HG03139 (cell line): ENCODE data around the gene CUEDC1.
"Not testable (repeated sequence)": the region's sequence is repeated elsewhere in the genome, so short reads cannot be mapped to it uniquely, and the experiment has no call there.

Experiments
- ATAC-seq: cut with Tn5 transposase; IDR thresholded peaks from one replicate; pipeline ENCODE4 v1.9.1; 2021; ENCODE audit not compliant: unreplicated experiment

The CUEDC1 gene

GRCh38 chr17:57986841-57987580 lies 31.8 kb upstream of the CUEDC1 start:
- ATAC-seq, result peak; percentile 8

GRCh38 chr17:57985675-57985974 lies 30.4 kb upstream of the CUEDC1 start:
- ATAC-seq, result no peak

- no peak for ATAC-seq
Measured at GRCh38 chr17:57984936-57985674, 29.9 kb upstream of the CUEDC1 start.

- no peak for ATAC-seq
Measured at GRCh38 chr17:57984261-57984890, 29.2 kb upstream of the CUEDC1 start.

- ATAC-seq, result no peak
Measured at GRCh38 chr17:57983446-57983845, 28.2 kb upstream of the CUEDC1 start.

GRCh38 chr17:57982452-57983170 lies 27.4 kb upstream of the CUEDC1 start:
- no peak for ATAC-seq

GRCh38 chr17:57980522-57980921 lies 25.3 kb upstream of the CUEDC1 start:
- no peak for ATAC-seq

- no peak for ATAC-seq
Measured at GRCh38 chr17:57979076-57979475, 23.9 kb upstream of the CUEDC1 start.

- ATAC-seq, result no peak
Measured at GRCh38 chr17:57976594-57976993, 21.4 kb upstream of the CUEDC1 start.

GRCh38 chr17:57975044-57975443 lies 19.8 kb upstream of the CUEDC1 start:
- no peak for ATAC-seq

- not testable (repeated sequence) for ATAC-seq
Measured at GRCh38 chr17:57974053-57974824, 19.0 kb upstream of the CUEDC1 start.

- ATAC-seq, result no peak
Measured at GRCh38 chr17:57972151-57972550, 16.9 kb upstream of the CUEDC1 start.

GRCh38 chr17:57971572-57971971 lies 16.4 kb upstream of the CUEDC1 start:
- no peak for ATAC-seq

GRCh38 chr17:57970710-57971109 lies 15.5 kb upstream of the CUEDC1 start:
- no peak for ATAC-seq

- ATAC-seq, result no peak
Measured at GRCh38 chr17:57968456-57968855, 13.2 kb upstream of the CUEDC1 start.

GRCh38 chr17:57966875-57967274 lies 11.7 kb upstream of the CUEDC1 start:
- ATAC-seq, result no peak

- no peak for ATAC-seq
Measured at GRCh38 chr17:57966246-57966645, 11.0 kb upstream of the CUEDC1 start.

GRCh38 chr17:57965521-57966160 lies 10.4 kb upstream of the CUEDC1 start:
- ATAC-seq, result no peak

- ATAC-seq, result no peak
Measured at GRCh38 chr17:57963149-57963511, 7.9 kb upstream of the CUEDC1 start.
